Gastrocnemius medialis (tissue), 4 donors: Measurements from ENCODE around the gene CCL4. TPM values are rescaled to one million over a fixed set of nuclear protein-coding genes. Genes with fewer than 3 reads are reported as not detected.

Experiments used
- ATAC-seq, 2 donors: fragments of 150-250 bp; one replicate each; pipeline ENCODE4 v1.9.1; 2016
- DNase-seq, 2 donors: peaks; one replicate each; pipeline ENCODE4 v3.0.0-alpha.2; 2019
- H3K27ac ChIP-seq, 4 donors: fragments of 200-600 bp; sonication (generic); 1 replicate in 1 of 4; 2 replicates in 3 of 4; pipeline ENCODE4 v1.5.1; 2016 to 2018; ENCODE audit warnings: mild to moderate bottlenecking in 2 of 4, moderate library complexity in 1 of 4
- H3K27me3 ChIP-seq, 3 donors: fragments of 200-600 bp; sonication (generic) in 2 of 3; 1 replicate in 1 of 3; 2 replicates in 2 of 3; pipeline versions ENCODE4 v1.5.1 to v1.6.0; 2016 to 2019; ENCODE audit warnings: mild to moderate bottlenecking in 1 of 3, moderate library complexity in 1 of 3
- H3K36me3 ChIP-seq, 2 donors: fragments of 200-600 bp; sonication (generic) in 1 of 2; one replicate each; pipeline ENCODE4 v1.5.1; 2017 to 2018
- H3K4me1 ChIP-seq, 2 donors: fragments of 200-600 bp; sonication (generic) in 1 of 2; one replicate each; pipeline ENCODE4 v1.5.1; 2016 to 2017; ENCODE audit warnings: mild to moderate bottlenecking in 2 of 2
- H3K4me3 ChIP-seq, 4 donors: fragments of 200-600 bp; sonication (generic) in 3 of 4; 1 replicate in 1 of 4; 2 replicates in 3 of 4; pipeline ENCODE4 v1.5.1; 2016 to 2019; ENCODE audit warnings: mild to moderate bottlenecking in 2 of 4
- H3K9me3 ChIP-seq, 3 donors: fragments of 200-600 bp; sonication (generic) in 2 of 3; 1 replicate in 1 of 3; 2 replicates in 2 of 3; pipeline ENCODE4 v1.5.1; 2016 to 2019
- CTCF ChIP-seq, 5 experiments: fragments of 450-650 bp in 3 of 5; fragments of 200-600 bp in 2 of 5; sonication (generic) in 2 of 5; IDR thresholded peaks in 4 of 5; conservative IDR thresholded peaks in 1 of 5; 1 replicate in 4 of 5; 2 replicates in 1 of 5; pipeline ENCODE4 v1.5.1; 2016 to 2019; ENCODE audit warnings: antibody characterized with exemption in 5 of 5, mild to moderate bottlenecking in 3 of 5, moderate library complexity in 3 of 5
- POLR2A ChIP-seq, 2 donors: fragments of 450-650 bp; IDR thresholded peaks; one replicate each; pipeline ENCODE4 v1.6.1; 2017; ENCODE audit warnings: antibody characterized with exemption in 2 of 2, mild to moderate bottlenecking in 2 of 2, moderate library complexity in 2 of 2
- in situ Hi-C, 4 donors: fragments of 200-750 bp; cut with MboI; loops; one replicate each; pipeline versions ENCODE4 v1.15.0 to v1.8.0; 2017; ENCODE audit warnings: low sequenced_read_pairs in 4 of 4
- intact Hi-C: fragments of 100-400 bp; cut with DNase I; formaldehyde crosslinking; loops from one replicate; pipeline ENCODE4 v1.15.1; 2023; ENCODE audit warnings: low total_unique reads
- total RNA-seq, 4 donors: library from RNA; depleted of rRNA; stranded (reverse); fragments of >200 nt; gene quantifications; one replicate each; pipeline versions ENCODE4 v1.1.0 to v1.2.3, GENCODE V29; 2016

CCL4 gene
- total RNA-seq, 4 donors from 2014 or later = 0.42 to 0.49 TPM; not detected in 2

- Histone ChIP-seq H3K4me1 (no peaks in the 10 kb centered on the region), H3K4me3 (no peak overlapping the region), H3K9me3 (no peaks in the 10 kb centered on the region), H3K36me3 (no peaks in the 10 kb centered on the region), H3K27ac (no peak overlapping the region), H3K27me3 (no peaks in the 10 kb centered on the region)
- intact Hi-C loops (loop anchor here (10.0 kb wide), 1 partner anchor 168 kb away; no protein-coding TSS in a partner anchor), in situ Hi-C loops (loop anchor here in 3 of 4 donors (10.0 to 25.0 kb wide), 3 partner anchors 156 to 178 kb away; partner anchors contain the start of genes CCL14 (in 1 of the 3) and CCL16 (in 1 of the 3))
- DNase-seq (no peak), ATAC-seq (no peak)
- TF ChIP-seq CTCF (IDR thresholded peaks at IDR 0.05 in 4 of 5, conservative IDR thresholded peaks at IDR 0.05 in 1 of 5) (no peak), POLR2A (IDR thresholded peaks at IDR 0.05) (no peak)
Measured at GRCh38 chr17:36142806-36143205, 39.2 kb downstream of the CCL4 start.

- Histone ChIP-seq H3K4me1 (no peaks in the 10 kb centered on the region), H3K27me3 (no peaks in the 10 kb centered on the region), H3K27ac (no peak overlapping the region), H3K4me3 (no peak overlapping the region), H3K36me3 (no peaks in the 10 kb centered on the region), H3K9me3 (no peaks in the 10 kb centered on the region)
- ATAC-seq (no peak), DNase-seq (no peak)
- intact Hi-C loops = loop anchor here (10.0 kb wide), 1 partner anchor 169 kb away; no protein-coding TSS in a partner anchor
- TF ChIP-seq POLR2A (IDR thresholded peaks at IDR 0.05) (no peak), CTCF (IDR thresholded peaks at IDR 0.05 in 4 of 5, conservative IDR thresholded peaks at IDR 0.05 in 1 of 5) (no peak)
- in situ Hi-C loops = loop anchor here in 3 of 4 donors (10.0 to 25.0 kb wide), 3 partner anchors 157 to 179 kb away; partner anchors contain the start of genes CCL14 (in 1 of the 3) and CCL16 (in 1 of the 3)
Measured at GRCh38 chr17:36144014-36144413, 40.4 kb downstream of the CCL4 start.

- intact Hi-C loops = loop anchor here (10.0 kb wide), 1 partner anchor 170 kb away; no protein-coding TSS in a partner anchor
- Histone ChIP-seq H3K36me3 (no peaks in the 10 kb centered on the region), H3K27me3 (peaks cover 0 to 4% (median 0%) of the 10 kb centered on the region in 3 donors), H3K4me3 (no peak overlapping the region), H3K27ac (no peak overlapping the region), H3K4me1 (no peaks in the 10 kb centered on the region), H3K9me3 (no peaks in the 10 kb centered on the region)
- no peak for ATAC-seq
- no peak for DNase-seq
- in situ Hi-C loops = loop anchor here (5.0 to 25.0 kb wide), 4 partner anchors 158 to 180 kb away; partner anchors contain the start of genes CCL14 (in 1 of the 4) and CCL16 (in 1 of the 4)
- TF ChIP-seq CTCF (IDR thresholded peaks at IDR 0.05 in 4 of 5, conservative IDR thresholded peaks at IDR 0.05 in 1 of 5) (no peak), POLR2A (IDR thresholded peaks at IDR 0.05) (no peak)
Measured at GRCh38 chr17:36144981-36145729, 41.5 kb downstream of the CCL4 start.

- H3K27me3 ChIP-seq = peaks cover 0 to 13% (median 0%) of the 10 kb centered on the region in 3 donors
- intact Hi-C loops (loop anchor here (10.0 kb wide), 1 partner anchor 173 kb away; no protein-coding TSS in a partner anchor), in situ Hi-C loops (loop anchor here (5.0 to 25.0 kb wide), 4 partner anchors 160 to 183 kb away; partner anchors contain the start of genes CCL14 (in 1 of the 4) and CCL16 (in 1 of the 4))
- no peaks in the 10 kb centered on the region for H3K36me3 ChIP-seq
- no peak overlapping the region for H3K4me3 ChIP-seq
- TF ChIP-seq CTCF (IDR thresholded peaks at IDR 0.05 in 4 of 5, conservative IDR thresholded peaks at IDR 0.05 in 1 of 5) (no peak), POLR2A (IDR thresholded peaks at IDR 0.05) (no peak)
- no peak overlapping the region for H3K27ac ChIP-seq
- no peaks in the 10 kb centered on the region for H3K9me3 ChIP-seq
- no peaks in the 10 kb centered on the region for H3K4me1 ChIP-seq
- no peak for DNase-seq
- no peak for ATAC-seq
Measured at GRCh38 chr17:36147601-36148000, 44.0 kb downstream of the CCL4 start.
